GM13976 (cell line): ENCODE measurements around the gene CD79B.
"Not testable (repeated sequence)": the region's sequence is repeated elsewhere in the genome, so short reads cannot be mapped to it uniquely, and the experiment has no call there.

Experiments
- DNase-seq: peaks from one replicate; pipeline ENCODE4 v3.0.0; 2012; ENCODE audit warnings: low spot score
- in situ Hi-C: fragments of 300-500 bp; cut with MboI; formaldehyde crosslinking; loops from one replicate; pipeline ENCODE4 v1.12.0; 2022; ENCODE audit warnings: low sequenced_read_pairs, mixed read lengths, inconsistent platforms; ENCODE audit not compliant: unreplicated experiment
- TF ChIP-seq, protein P1 (sequence below): IDR thresholded peaks from 2 replicates; pipeline ENCODE4 v1.5.1; 2012; ENCODE audit warnings: borderline replicate concordance, mild to moderate bottlenecking; ENCODE audit not compliant: insufficient read depth; ENCODE audit errors: extremely low read depth, missing control alignments, control extremely low read depth

Gene CD79B

DNA sequence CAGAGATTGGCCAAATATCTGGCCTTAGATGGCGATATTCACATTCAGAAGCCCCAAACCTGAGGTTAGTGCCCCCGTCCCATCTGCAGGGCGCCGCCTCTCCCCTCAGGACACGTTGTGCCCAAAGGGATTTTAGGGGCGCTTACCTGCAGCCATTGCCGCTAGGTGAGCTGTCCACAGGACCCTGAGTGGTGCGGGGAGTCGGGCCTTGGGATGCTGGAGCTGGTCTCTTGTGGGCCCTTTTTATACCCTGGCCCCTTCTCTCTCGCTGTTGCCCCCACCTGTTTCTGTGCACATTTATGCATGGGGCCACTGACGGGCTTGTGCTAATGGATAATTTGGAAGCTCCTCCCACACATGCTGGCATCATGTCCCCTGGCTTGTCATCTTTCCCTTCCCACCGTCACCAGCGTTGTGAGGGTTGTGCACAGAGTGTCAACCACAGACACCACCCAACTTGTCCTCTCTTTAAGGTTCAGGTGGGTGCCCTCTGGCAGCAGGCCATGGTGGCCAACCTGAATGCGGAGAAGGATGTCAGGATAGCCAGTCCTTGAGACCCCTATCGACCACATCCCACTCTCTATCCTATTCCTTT lies 21.0 kb downstream of the CD79B start, which contains the start of gene CSHL1:
Gene CSHL1 (minus strand): TSS at position 218 of the 595 bp plus-strand sequence. CDS start 62 bp downstream, at position 156.
- in situ Hi-C loops = loop anchor here (10.0 to 25.0 kb wide), 3 partner anchors 114 to 376 kb away; partner anchors contain the start of genes ERN1 and ICAM2
- DNase-seq = no peak
- TF ChIP-seq, protein P1, sequence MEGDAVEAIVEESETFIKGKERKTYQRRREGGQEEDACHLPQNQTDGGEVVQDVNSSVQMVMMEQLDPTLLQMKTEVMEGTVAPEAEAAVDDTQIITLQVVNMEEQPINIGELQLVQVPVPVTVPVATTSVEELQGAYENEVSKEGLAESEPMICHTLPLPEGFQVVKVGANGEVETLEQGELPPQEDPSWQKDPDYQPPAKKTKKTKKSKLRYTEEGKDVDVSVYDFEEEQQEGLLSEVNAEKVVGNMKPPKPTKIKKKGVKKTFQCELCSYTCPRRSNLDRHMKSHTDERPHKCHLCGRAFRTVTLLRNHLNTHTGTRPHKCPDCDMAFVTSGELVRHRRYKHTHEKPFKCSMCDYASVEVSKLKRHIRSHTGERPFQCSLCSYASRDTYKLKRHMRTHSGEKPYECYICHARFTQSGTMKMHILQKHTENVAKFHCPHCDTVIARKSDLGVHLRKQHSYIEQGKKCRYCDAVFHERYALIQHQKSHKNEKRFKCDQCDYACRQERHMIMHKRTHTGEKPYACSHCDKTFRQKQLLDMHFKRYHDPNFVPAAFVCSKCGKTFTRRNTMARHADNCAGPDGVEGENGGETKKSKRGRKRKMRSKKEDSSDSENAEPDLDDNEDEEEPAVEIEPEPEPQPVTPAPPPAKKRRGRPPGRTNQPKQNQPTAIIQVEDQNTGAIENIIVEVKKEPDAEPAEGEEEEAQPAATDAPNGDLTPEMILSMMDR = peak; percentile 9

GRCh38 chr17:63910096-63910495 lies 22.0 kb downstream of the CD79B start:
- DNase-seq = no peak
- TF ChIP-seq, protein P1 = no peak
- in situ Hi-C loops = loop anchor here (10.0 to 25.0 kb wide), 3 partner anchors 115 to 377 kb away; partner anchors contain the start of genes ERN1 and ICAM2

- in situ Hi-C loops = loop anchor here (25.0 kb wide), 1 partner anchor 378 kb away; no protein-coding TSS in a partner anchor
- not testable (repeated sequence) for DNase-seq
Observed at GRCh38 chr17:63909586-63909985, 22.5 kb downstream of the CD79B start.

DNA sequence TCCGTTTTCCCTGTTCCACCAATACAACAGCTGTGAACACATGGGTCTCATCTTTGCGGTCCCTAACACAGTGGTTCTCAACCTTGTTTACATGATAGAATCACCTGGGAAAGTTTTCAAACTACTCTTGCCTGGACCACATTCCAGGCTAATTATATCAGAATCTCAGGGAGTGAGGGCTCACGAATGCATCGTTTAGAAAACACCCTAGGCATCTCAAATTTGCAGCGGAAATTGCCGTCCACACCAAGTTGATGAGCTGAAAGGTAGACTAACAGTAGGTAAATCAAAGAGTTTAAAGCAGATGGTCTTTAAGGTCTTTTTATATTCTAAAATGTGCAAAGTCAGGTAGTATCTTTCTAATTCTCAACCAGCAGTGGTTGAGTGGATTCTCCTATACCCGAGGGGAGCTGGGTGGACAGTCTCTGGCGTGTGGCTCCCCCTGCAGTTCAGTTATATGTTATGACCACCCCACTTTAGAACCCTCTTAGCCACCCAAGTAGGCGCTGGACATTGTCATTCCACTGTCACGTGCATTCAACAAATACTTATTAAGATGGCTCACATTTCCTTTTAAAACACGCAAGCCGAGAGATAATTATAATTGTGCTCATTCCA lies 24.9 kb downstream of the CD79B start:
- in situ Hi-C loops = loop anchor here (25.0 kb wide), 1 partner anchor 380 kb away; no protein-coding TSS in a partner anchor
- not testable (repeated sequence) for DNase-seq

DNA sequence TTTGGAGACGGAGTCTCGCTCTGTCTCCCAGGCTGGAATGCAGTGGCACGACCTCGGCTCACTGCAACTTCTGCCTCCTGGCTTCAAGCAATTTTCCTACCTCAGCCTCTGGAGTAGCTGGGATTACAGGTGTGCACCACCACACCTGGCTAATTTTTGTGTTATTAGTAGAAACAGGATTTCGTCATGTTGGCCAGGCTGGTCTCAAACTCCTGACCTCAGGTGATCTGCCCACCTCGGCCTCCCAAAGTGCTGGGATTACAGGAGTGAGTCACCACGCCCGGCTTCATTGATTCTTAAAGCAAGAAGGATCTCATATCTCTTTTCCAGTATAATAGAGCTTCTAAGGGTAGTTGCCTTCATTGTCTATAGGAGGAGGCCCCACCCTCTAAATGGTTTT lies 27.3 kb downstream of the CD79B start:
- not testable (repeated sequence) for DNase-seq
- in situ Hi-C loops = loop anchor here (25.0 kb wide), 1 partner anchor 383 kb away; no protein-coding TSS in a partner anchor

- DNase-seq = not testable (repeated sequence)
- in situ Hi-C loops = loop anchor here (25.0 kb wide), 1 partner anchor 384 kb away; no protein-coding TSS in a partner anchor
Observed at GRCh38 chr17:63903787-63904201, 28.3 kb downstream of the CD79B start.

GRCh38 chr17:63901971-63902370 lies 30.2 kb downstream of the CD79B start:
- DNase-seq = not testable (repeated sequence)
- in situ Hi-C loops = loop anchor here (25.0 kb wide), 1 partner anchor 385 kb away; no protein-coding TSS in a partner anchor

GRCh38 chr17:63898899-63899798 lies 33.0 kb downstream of the CD79B start:
- DNase-seq, in situ Hi-C loops: not testable (repeated sequence)

DNA sequence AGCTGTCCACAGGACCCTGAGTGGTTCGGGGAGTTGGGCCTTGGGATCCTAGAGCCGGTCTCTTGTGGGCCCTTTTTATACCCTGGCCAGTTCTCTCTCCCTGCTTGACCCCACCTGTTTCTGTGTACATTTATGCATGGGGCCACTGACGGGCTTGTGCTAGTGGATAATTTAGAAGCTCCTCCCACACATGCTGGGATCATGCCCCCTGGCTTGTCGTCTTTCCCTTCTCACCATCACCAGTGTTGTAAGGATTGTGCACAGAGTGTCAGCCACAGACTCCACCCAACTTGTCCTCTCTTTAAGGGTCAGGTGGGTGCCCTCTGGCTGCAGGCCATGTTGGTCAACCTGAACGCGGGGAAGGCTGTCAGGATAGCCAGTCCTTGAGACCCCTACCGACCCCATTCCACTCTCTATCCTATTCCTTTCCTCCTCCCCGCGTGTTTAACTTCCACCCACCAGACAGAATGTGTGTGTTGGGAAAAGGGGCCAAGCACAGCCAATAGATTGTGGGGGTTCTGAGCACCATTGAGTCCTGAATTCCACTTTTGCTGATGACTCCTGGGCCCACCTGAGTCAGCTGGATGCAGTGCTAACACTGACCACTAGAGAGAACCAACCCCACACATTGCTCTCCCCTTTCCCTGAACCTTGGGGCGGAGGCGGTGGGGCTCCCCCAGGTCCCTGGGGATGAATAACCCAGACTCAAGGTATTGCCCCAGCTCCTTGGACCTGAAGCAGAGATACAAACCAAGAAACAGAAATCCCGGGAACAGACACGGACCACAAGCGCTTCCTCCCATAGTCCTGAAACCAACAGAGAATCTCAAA lies 35.4 kb downstream of the CD79B start, which contains the start of gene CSH1:
Gene CSH1 (minus strand): TSS at position 51 of the 831 bp plus-strand sequence. CDS start 63 bp downstream, outside the sequence.
- DNase-seq, in situ Hi-C loops: not testable (repeated sequence)

GRCh38 chr17:63894821-63895220 lies 37.3 kb downstream of the CD79B start:
- in situ Hi-C loops, DNase-seq: not testable (repeated sequence)

GRCh38 chr17:63894021-63894420 lies 38.1 kb downstream of the CD79B start:
- DNase-seq, in situ Hi-C loops: not testable (repeated sequence)

- in situ Hi-C loops, DNase-seq: not testable (repeated sequence)
Observed at GRCh38 chr17:63892316-63893037, 39.7 kb downstream of the CD79B start.
